CD14-positive monocyte (primary cell): Measurements from ENCODE around the gene COL11A1. TPM values are rescaled to one million over a fixed set of nuclear protein-coding genes. Genes with fewer than 3 reads are reported as not detected.

Source experiments
- DNase-seq, 3 donors: peaks; one replicate each; pipeline ENCODE4 v3.0.0-alpha.2; 2011 to 2022
- H2AFZ ChIP-seq: 2 replicates; pipeline ENCODE4 v1.6.0; 2012; ENCODE audit warnings: mild to moderate bottlenecking, low read depth, low read length, inconsistent platforms; ENCODE audit not compliant: insufficient read depth, poor library complexity, severe bottlenecking
- H3K27ac ChIP-seq, 2 donors: 1 replicate in 1 of 2; 2 replicates in 1 of 2; pipeline ENCODE4 v1.5.1; 2012 to 2013; ENCODE audit warnings: low read length in 2 of 2, control low read depth in 1 of 2, inconsistent platforms in 1 of 2, low read depth in 1 of 2, mild to moderate bottlenecking in 1 of 2
- H3K27me3 ChIP-seq, 2 donors: one replicate each; pipeline versions ENCODE4 v1.6.0 to v1.6.1; 2011 to 2013; ENCODE audit warnings: low read length in 2 of 2; ENCODE audit not compliant: control insufficient read depth in 2 of 2, insufficient read depth in 2 of 2
- H3K36me3 ChIP-seq, 2 donors: replicated peaks in 1 of 2; 1 replicate in 1 of 2; 2 replicates in 1 of 2; pipeline versions ENCODE4 v1.5.1 to v1.6.1; 2012 to 2013; ENCODE audit warnings: low read length in 2 of 2, control low read depth in 1 of 2, inconsistent platforms in 1 of 2, mild to moderate bottlenecking in 1 of 2; ENCODE audit not compliant: insufficient read depth in 2 of 2, control insufficient read depth in 1 of 2
- H3K4me1 ChIP-seq, 2 donors: 1 replicate in 1 of 2; 2 replicates in 1 of 2; pipeline versions ENCODE4 v1.5.1 to v1.6.1; 2012 to 2013; ENCODE audit warnings: low read length in 2 of 2, control low read depth in 1 of 2, inconsistent platforms in 1 of 2, mild to moderate bottlenecking in 1 of 2, moderate library complexity in 1 of 2; ENCODE audit not compliant: insufficient read depth in 2 of 2, control insufficient read depth in 1 of 2
- H3K4me2 ChIP-seq: replicated peaks from 2 replicates; pipeline ENCODE3; 2012; ENCODE audit warnings: low read length, moderate library complexity, mild to moderate bottlenecking; ENCODE audit not compliant: poor library complexity, severe bottlenecking; ENCODE audit errors: extremely low read depth
- H3K4me3 ChIP-seq, 3 experiments: fragments of 200-600 bp in 1 of 3; sonication (generic) in 1 of 3; replicated peaks in 1 of 3; 1 replicate in 2 of 3; 2 replicates in 1 of 3; pipeline ENCODE4 v1.5.1; 2011 to 2013; ENCODE audit warnings: low read length in 3 of 3, mild to moderate bottlenecking in 3 of 3, control low read depth in 2 of 3, low read depth in 2 of 3, inconsistent platforms in 1 of 3, moderate library complexity in 1 of 3
- H3K79me2 ChIP-seq: 2 replicates; pipeline ENCODE4 v1.6.0; 2012; ENCODE audit warnings: mild to moderate bottlenecking, control low read depth, inconsistent platforms, low read length, moderate library complexity; ENCODE audit not compliant: insufficient read depth
- H3K9ac ChIP-seq: 2 replicates; pipeline ENCODE4 v1.6.0; 2017; ENCODE audit warnings: low read length, mild to moderate bottlenecking; ENCODE audit not compliant: insufficient read depth, poor library complexity, severe bottlenecking
- H3K9me3 ChIP-seq, 2 donors: replicated peaks in 1 of 2; 1 replicate in 1 of 2; 2 replicates in 1 of 2; pipeline versions ENCODE4 v1.5.1 to v1.6.1; 2012 to 2013; ENCODE audit warnings: low read length in 2 of 2, control low read depth in 1 of 2; ENCODE audit not compliant: control insufficient read depth in 1 of 2, insufficient read depth in 1 of 2
- H4K20me1 ChIP-seq: 2 replicates; pipeline ENCODE4 v1.6.0; 2012; ENCODE audit warnings: mild to moderate bottlenecking, low read length, control low read depth, moderate library complexity; ENCODE audit not compliant: insufficient read depth
- H3K27ac Mint-ChIP-seq, 7 donors: one replicate each; pipeline ENCODE4 v1.8.0; 2020; ENCODE audit warnings: mild to moderate bottlenecking in 7 of 7, mixed read lengths in 7 of 7, moderate library complexity in 6 of 7, inconsistent platforms in 2 of 7
- H3K27me3 Mint-ChIP-seq, 3 donors: one replicate each; pipeline ENCODE4 v1.8.0; 2021 to 2022; ENCODE audit warnings: low read depth in 3 of 3, mild to moderate bottlenecking in 3 of 3, mixed read lengths in 3 of 3, moderate library complexity in 3 of 3, inconsistent platforms in 1 of 3
- H3K36me3 Mint-ChIP-seq, 2 donors: one replicate each; pipeline ENCODE4 v1.8.0; 2020; ENCODE audit warnings: mixed read lengths in 2 of 2, inconsistent platforms in 1 of 2, mild to moderate bottlenecking in 1 of 2
- H3K4me1 Mint-ChIP-seq: one replicate; pipeline ENCODE4 v1.8.0; 2020; ENCODE audit warnings: mild to moderate bottlenecking, mixed read lengths
- H3K4me3 Mint-ChIP-seq, 2 donors: one replicate each; pipeline ENCODE4 v1.8.0; 2020; ENCODE audit warnings: mild to moderate bottlenecking in 2 of 2, mixed read lengths in 2 of 2, moderate library complexity in 1 of 2
- H3K9me3 Mint-ChIP-seq, 7 donors: one replicate each; pipeline ENCODE4 v1.8.0; 2020 to 2022; ENCODE audit warnings: mixed read lengths in 7 of 7, mild to moderate bottlenecking in 6 of 7, moderate library complexity in 6 of 7, inconsistent platforms in 2 of 7
- CTCF ChIP-seq: fragments of 200-600 bp; IDR thresholded peaks from one replicate; pipeline ENCODE4 v1.8.0; 2022; ENCODE audit warnings: antibody characterized with exemption, mild to moderate bottlenecking
- WGBS: methylation state at CpG from one replicate; pipeline ENCODE4 v1.1.5; 2013; ENCODE audit warnings: missing lambda C conversion rate; ENCODE audit not compliant: insufficient coverage; 5-methylcytosine and 5-hydroxymethylcytosine counted together
- intact Hi-C, 2 donors: fragments of 100-400 bp; cut with micrococcal nuclease; formaldehyde crosslinking; loops; one replicate each; pipeline versions ENCODE4 v1.15.0 to v1.15.1; 2023
- polyA plus RNA-seq, 3 donors: library from polyadenylated mRNA; depleted of rRNA in 1 of 3; unstranded in 2 of 3; stranded (reverse) in 1 of 3; fragments of 300-500 nt in 2 of 3; fragments of >200 nt in 1 of 3; fragmentation: Illumina TruSeq in 2 of 3; gene quantifications; 1 replicate in 2 of 3; 2 replicates in 1 of 3; pipeline ENCODE4 v1.2.3, GENCODE V29; 2012 to 2021

Gene COL11A1
- polyA plus RNA-seq, 3 donors: not detected

- H3K36me3 ChIP-seq: no peaks in the 10 kb centered on the region
- peaks cover 0 to 20% (median 9%) of the 10 kb centered on the region in 7 donors for H3K9me3 Mint-ChIP-seq
- peaks cover 10 to 26% of the 10 kb centered on the region in 2 donors for H3K9me3 ChIP-seq
- H3K79me2 ChIP-seq: no peaks in the 10 kb centered on the region
- H3K4me3 Mint-ChIP-seq: no peak overlapping the region
- no peak overlapping the region for H3K9ac ChIP-seq
- no peaks in the 10 kb centered on the region for H3K4me1 Mint-ChIP-seq
- no peaks in the 10 kb centered on the region for H3K36me3 Mint-ChIP-seq
- no peak for TF ChIP-seq CTCF
- H2AFZ ChIP-seq: no peak overlapping the region
- no peaks in the 10 kb centered on the region for H3K27me3 ChIP-seq
- H3K27ac ChIP-seq: no peak overlapping the region
- H3K4me3 ChIP-seq: no peak overlapping the region
- H3K27ac Mint-ChIP-seq: no peak overlapping the region
- WGBS: 80% methylated on average over 1 of the region's 1 CpG
- no peaks in the 10 kb centered on the region for H4K20me1 ChIP-seq
- H3K4me1 ChIP-seq: no peaks in the 10 kb centered on the region
- no peak overlapping the region for H3K4me2 ChIP-seq
- H3K27me3 Mint-ChIP-seq: no peaks in the 10 kb centered on the region
- DNase-seq: no peak
- intact Hi-C loops: no loop called here
Measured at GRCh38 chr1:102837551-102837950, 270.8 kb downstream of the COL11A1 start.

- Mint-ChIP-seq H3K4me1 (no peaks in the 10 kb centered on the region), H3K36me3 (no peaks in the 10 kb centered on the region), H3K27me3 (no peaks in the 10 kb centered on the region), H3K27ac (no peak overlapping the region), H3K9me3 (peaks cover 0 to 20% (median 9%) of the 10 kb centered on the region in 7 donors), H3K4me3 (no peak overlapping the region)
- no peaks in the 10 kb centered on the region for H3K79me2 ChIP-seq
- H3K4me3 ChIP-seq: no peak overlapping the region
- H3K36me3 ChIP-seq: no peaks in the 10 kb centered on the region
- H3K27ac ChIP-seq: no peak overlapping the region
- no peak for DNase-seq
- TF ChIP-seq CTCF: no peak
- H3K27me3 ChIP-seq: no peaks in the 10 kb centered on the region
- H2AFZ ChIP-seq: no peak overlapping the region
- no peak overlapping the region for H3K9ac ChIP-seq
- WGBS: 88% methylated on average over 1 of the region's 2 CpGs
- H3K4me1 ChIP-seq: no peaks in the 10 kb centered on the region
- peaks cover 8 to 23% of the 10 kb centered on the region in 2 donors for H3K9me3 ChIP-seq
- no peak overlapping the region for H3K4me2 ChIP-seq
- intact Hi-C loops: no loop called here
- H4K20me1 ChIP-seq: no peaks in the 10 kb centered on the region
Measured at GRCh38 chr1:102836991-102837390, 271.3 kb downstream of the COL11A1 start.
